ENCODE measurements around the gene RRP36.

Gene RRP36

GRCh38 chr6:43070028-43070632 lies 48.7 kb downstream of the RRP36 start:
- DNase-seq (ENCODE audit: low read depth): no peak

GRCh38 chr6:43074847-43075669 lies 53.6 kb downstream of the RRP36 start:
- DNase-seq (ENCODE audit: low read depth): no peak

- no peak for DNase-seq (ENCODE audit: low read depth)
Observed at GRCh38 chr6:43075670-43076463, 54.4 kb downstream of the RRP36 start, which contains the start of gene PTK7. Gene PTK7 (plus strand): TSS chr6:43076314. CDS start chr6:43076489, 175 bp downstream.

- DNase-seq (ENCODE audit: low read depth): no peak
Observed at GRCh38 chr6:43076464-43077332, 55.3 kb downstream of the RRP36 start.

- DNase-seq (ENCODE audit: low read depth): no peak
Observed at GRCh38 chr6:43077333-43077809, 55.9 kb downstream of the RRP36 start.

GRCh38 chr6:43077981-43078511 lies 56.6 kb downstream of the RRP36 start:
- DNase-seq (ENCODE audit: low read depth): no peak

- no peak for DNase-seq (ENCODE audit: low read depth)
Observed at GRCh38 chr6:43078691-43079090, 57.3 kb downstream of the RRP36 start.

Measured in stimulated activated CD8-positive, alpha-beta memory T cell treated with anti-CD3 and anti-CD28 coated beads, Interleukin-12 subunit alpha, Interleukin-12 subunit beta, amount 100 ng/mL, for 4 hours (primary cell).